Lower lobe of right lung (tissue), 2 donors: Measurements from ENCODE around the gene RNF212. TPM values are rescaled to one million over a fixed set of nuclear protein-coding genes. Genes with fewer than 3 reads are reported as not detected.
"Not testable (repeated sequence)": the region's sequence is repeated elsewhere in the genome, so short reads cannot be mapped to it uniquely, and the experiment has no call there.

Source experiments
- ATAC-seq, 2 donors: fragments of 200-7000 bp; cut with Tn5 transposase; one replicate each; pipeline ENCODE4 v1.9.1; 2020 to 2022; ENCODE audit warnings: mild to moderate bottlenecking in 2 of 2, moderate library complexity in 2 of 2
- DNase-seq: peaks from one replicate; pipeline ENCODE4 v3.0.0-alpha.2; 2020
- H3K27ac ChIP-seq: fragments of 200-600 bp; one replicate; pipeline ENCODE4 v1.8.0; 2022
- H3K27me3 ChIP-seq: fragments of 200-600 bp; one replicate; pipeline ENCODE4 v1.8.0; 2022; ENCODE audit warnings: low read depth
- H3K36me3 ChIP-seq: fragments of 200-600 bp; one replicate; pipeline ENCODE4 v1.8.0; 2022; ENCODE audit warnings: mild to moderate bottlenecking
- H3K4me1 ChIP-seq: fragments of 200-600 bp; one replicate; pipeline ENCODE4 v1.8.0; 2022
- H3K4me3 ChIP-seq: fragments of 200-600 bp; one replicate; pipeline ENCODE4 v1.8.0; 2022; ENCODE audit warnings: mild to moderate bottlenecking
- H3K9me3 ChIP-seq: fragments of 200-600 bp; one replicate; pipeline ENCODE4 v1.8.0; 2022
- CTCF ChIP-seq: fragments of 200-600 bp; IDR thresholded peaks from one replicate; pipeline ENCODE4 v1.8.0; 2022; ENCODE audit warnings: antibody characterized with exemption, mild to moderate bottlenecking
- intact Hi-C: fragments of 100-400 bp; cut with DNase I; formaldehyde crosslinking; loops from one replicate; pipeline ENCODE4 v1.11.0; 2022
- total RNA-seq: library from RNA; stranded (reverse); fragmentation: NEBNext Ultra II Directional; extraction: Animal tissue kit (Norgen Biotek cat#: 25700); gene quantifications from one replicate; pipeline ENCODE4 v1.2.1, GENCODE V29; 2021
- donor health status: DM: no; HTN: yes; CAD: no; lungs with severe emphysema.

RNF212 gene
- total RNA-seq, 1 donor from 2014 or later, result 6.8 TPM

GRCh38 chr4:1126506-1126905 is 13.1 kb upstream of the RNF212 start:
- intact Hi-C loops, result no loop called here
- no peak for TF ChIP-seq CTCF

GRCh38 chr4:1125466-1125865 is 12.1 kb upstream of the RNF212 start:
- DNase-seq, H3K4me3 ChIP-seq, intact Hi-C loops, H3K27me3 ChIP-seq, H3K36me3 ChIP-seq, ATAC-seq, H3K27ac ChIP-seq, H3K9me3 ChIP-seq, H3K4me1 ChIP-seq: not testable (repeated sequence)

More at GRCh38 chr4:1126506-1126905, 13.1 kb upstream of the RNF212 start:
- no peak for DNase-seq
- H3K36me3 ChIP-seq, result no peaks in the 10 kb centered on the region
- no peaks in the 10 kb centered on the region for H3K4me1 ChIP-seq
- H3K27me3 ChIP-seq, result peaks cover 8% of the 10 kb centered on the region
- no peaks in the 10 kb centered on the region for H3K9me3 ChIP-seq
- no peak overlapping the region for H3K27ac ChIP-seq
- ATAC-seq, result no peak
- no peak overlapping the region for H3K4me3 ChIP-seq

GRCh38 chr4:1124818-1125217 is 11.5 kb upstream of the RNF212 start:
- peaks cover 8% of the 10 kb centered on the region for H3K27me3 ChIP-seq
- intact Hi-C loops, result no loop called here
- TF ChIP-seq CTCF, result no peak

GRCh38 chr4:1122505-1122904 is 9.1 kb upstream of the RNF212 start:
- intact Hi-C loops, result no loop called here
- Histone ChIP-seq H3K27ac (no peak overlapping the region), H3K4me1 (no peaks in the 10 kb centered on the region), H3K9me3 (no peaks in the 10 kb centered on the region), H3K27me3 (peaks cover 3% of the 10 kb centered on the region), H3K36me3 (no peaks in the 10 kb centered on the region), H3K4me3 (no peak overlapping the region)
- TF ChIP-seq CTCF, result no peak
- no peak for ATAC-seq
- DNase-seq, result no peak

More at GRCh38 chr4:1124818-1125217, 11.5 kb upstream of the RNF212 start:
- DNase-seq (no peak), ATAC-seq (no peak)
- Histone ChIP-seq H3K36me3 (no peaks in the 10 kb centered on the region), H3K4me3 (no peak overlapping the region), H3K4me1 (no peaks in the 10 kb centered on the region), H3K27ac (no peak overlapping the region), H3K9me3 (no peaks in the 10 kb centered on the region)

- ATAC-seq, result no peak
- DNase-seq, result no peak
- no peak for TF ChIP-seq CTCF
- H3K9me3 ChIP-seq, result no peaks in the 10 kb centered on the region
- peaks cover 14% of the 10 kb centered on the region for H3K27me3 ChIP-seq
- H3K4me1 ChIP-seq, result no peaks in the 10 kb centered on the region
- no peaks in the 10 kb centered on the region for H3K36me3 ChIP-seq
- H3K4me3 ChIP-seq, result no peak overlapping the region
- H3K27ac ChIP-seq, result no peak overlapping the region
- intact Hi-C loops, result no loop called here
Observed at GRCh38 chr4:1116838-1117237, 3.5 kb upstream of the RNF212 start.

- H3K27me3 ChIP-seq, result peaks cover 18% of the 10 kb centered on the region
- H3K27ac ChIP-seq, result no peak overlapping the region
- intact Hi-C loops, result no loop called here
- ATAC-seq (no peak), DNase-seq (no peak)
- no peaks in the 10 kb centered on the region for H3K36me3 ChIP-seq
- H3K9me3 ChIP-seq, result no peaks in the 10 kb centered on the region
- H3K4me3 ChIP-seq, result no peak overlapping the region
- H3K4me1 ChIP-seq, result no peaks in the 10 kb centered on the region
- TF ChIP-seq CTCF, result no peak
Observed at GRCh38 chr4:1115528-1116293, 2.3 kb upstream of the RNF212 start.
